Duodenal mucosa (tissue), 2 donors: ENCODE measurements around the gene ACAT2.
"Not testable (repeated sequence)": the region's sequence is repeated elsewhere in the genome, so short reads cannot be mapped to it uniquely, and the experiment has no call there.

Experiments used
- H3K27ac ChIP-seq: one replicate; pipeline ENCODE4 v1.7.0; 2013; ENCODE audit warnings: low read depth, low read length
- H3K27me3 ChIP-seq, 2 donors: one replicate each; pipeline ENCODE4 v1.7.0; 2013; ENCODE audit warnings: low read length in 2 of 2, control low read depth in 1 of 2; ENCODE audit not compliant: insufficient read depth in 2 of 2, control insufficient read depth in 1 of 2
- H3K36me3 ChIP-seq, 2 donors: one replicate each; pipeline ENCODE4 v1.7.0; 2013; ENCODE audit warnings: low read length in 2 of 2, control low read depth in 1 of 2; ENCODE audit not compliant: insufficient read depth in 2 of 2, control insufficient read depth in 1 of 2
- H3K4me1 ChIP-seq, 2 donors: one replicate each; pipeline ENCODE4 v1.7.0; 2013; ENCODE audit warnings: low read length in 2 of 2, control low read depth in 1 of 2; ENCODE audit not compliant: insufficient read depth in 2 of 2, control insufficient read depth in 1 of 2
- H3K4me3 ChIP-seq, 2 donors: one replicate each; pipeline ENCODE4 v1.7.0; 2013; ENCODE audit warnings: low read length in 2 of 2, low read depth in 1 of 2
- H3K9ac ChIP-seq, 2 donors: one replicate each; pipeline ENCODE4 v1.7.0; 2013; ENCODE audit warnings: low read length in 2 of 2, low read depth in 1 of 2
- H3K9me3 ChIP-seq, 2 donors: one replicate each; pipeline ENCODE4 v1.7.0; 2013; ENCODE audit warnings: low read length in 2 of 2, control low read depth in 1 of 2; ENCODE audit not compliant: control insufficient read depth in 1 of 2

ACAT2 gene

DNA sequence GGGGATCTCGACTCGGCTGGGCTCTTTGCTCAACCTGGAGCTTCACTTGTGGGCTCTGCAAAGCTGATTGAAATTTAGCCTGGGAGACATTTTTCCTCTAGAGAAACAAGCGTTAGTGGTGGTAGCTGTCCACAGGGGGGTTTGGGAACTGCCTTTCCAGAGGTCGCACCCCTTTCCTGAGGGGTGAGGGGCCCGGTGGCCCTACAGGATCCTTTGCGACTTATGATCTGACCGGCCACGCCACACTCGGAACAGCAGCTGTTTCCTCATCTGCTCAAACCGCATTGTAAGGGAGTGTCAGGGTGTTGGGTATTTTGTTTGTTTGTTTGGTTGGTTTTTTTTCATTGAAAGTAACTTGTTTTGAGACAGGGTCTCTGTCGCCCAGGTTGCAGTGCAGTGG is 59.3 kb downstream of the ACAT2 start:
- no peaks in the 10 kb centered on the region for H3K4me1 ChIP-seq
- H3K4me3 ChIP-seq = no peak overlapping the region
- H3K36me3 ChIP-seq = no peaks in the 10 kb centered on the region
- no peak overlapping the region for H3K27ac ChIP-seq
- no peaks in the 10 kb centered on the region for H3K27me3 ChIP-seq
- no peaks in the 10 kb centered on the region for H3K9me3 ChIP-seq
- no peak overlapping the region for H3K9ac ChIP-seq

DNA sequence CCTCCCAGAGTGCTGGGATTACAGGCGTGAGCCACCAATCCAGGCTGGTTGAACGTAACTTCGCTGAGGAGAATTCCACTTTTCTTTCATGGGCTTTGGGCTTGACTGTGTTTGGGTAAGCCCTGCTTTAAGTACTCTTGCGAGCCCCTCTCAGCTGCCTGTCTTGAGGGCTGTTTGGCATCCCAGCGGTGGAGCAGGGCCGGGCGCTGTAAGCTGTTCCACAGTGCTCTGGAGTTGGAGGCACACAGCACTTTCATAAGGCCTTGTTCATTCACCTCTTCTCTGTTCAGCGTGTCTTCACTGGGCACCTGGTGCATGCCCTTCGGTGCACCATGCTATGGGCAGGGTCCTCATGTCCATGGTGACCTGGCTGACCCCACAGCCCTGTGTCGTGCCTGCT is 59.9 kb downstream of the ACAT2 start:
- H3K27ac ChIP-seq = no peak overlapping the region
- H3K27me3 ChIP-seq = no peaks in the 10 kb centered on the region
- no peak overlapping the region for H3K9ac ChIP-seq
- no peaks in the 10 kb centered on the region for H3K9me3 ChIP-seq
- no peaks in the 10 kb centered on the region for H3K36me3 ChIP-seq
- H3K4me3 ChIP-seq = no peak overlapping the region
- no peaks in the 10 kb centered on the region for H3K4me1 ChIP-seq

GRCh38 chr6:159823953-159824352 is 62.1 kb downstream of the ACAT2 start:
- H3K9me3 ChIP-seq = no peaks in the 10 kb centered on the region
- no peak overlapping the region for H3K4me3 ChIP-seq
- no peak overlapping the region for H3K9ac ChIP-seq
- no peaks in the 10 kb centered on the region for H3K36me3 ChIP-seq
- no peaks in the 10 kb centered on the region for H3K4me1 ChIP-seq
- H3K27me3 ChIP-seq = no peaks in the 10 kb centered on the region
- H3K27ac ChIP-seq = no peak overlapping the region

GRCh38 chr6:159824690-159825089 is 62.8 kb downstream of the ACAT2 start:
- H3K4me3 ChIP-seq, H3K4me1 ChIP-seq, H3K36me3 ChIP-seq, H3K27me3 ChIP-seq, H3K9me3 ChIP-seq, H3K9ac ChIP-seq, H3K27ac ChIP-seq: not testable (repeated sequence)

GRCh38 chr6:159826004-159826403 is 64.2 kb downstream of the ACAT2 start:
- no peaks in the 10 kb centered on the region for H3K36me3 ChIP-seq
- H3K9me3 ChIP-seq = no peaks in the 10 kb centered on the region
- no peak overlapping the region for H3K4me3 ChIP-seq
- H3K27ac ChIP-seq = no peak overlapping the region
- no peak overlapping the region for H3K9ac ChIP-seq
- no peaks in the 10 kb centered on the region for H3K4me1 ChIP-seq
- H3K27me3 ChIP-seq = no peaks in the 10 kb centered on the region

- Histone ChIP-seq H3K4me3 (no peak overlapping the region), H3K27me3 (no peaks in the 10 kb centered on the region), H3K4me1 (no peaks in the 10 kb centered on the region), H3K36me3 (no peaks in the 10 kb centered on the region), H3K9me3 (no peaks in the 10 kb centered on the region), H3K27ac (no peak overlapping the region), H3K9ac (no peak overlapping the region)
Observed at GRCh38 chr6:159826968-159827647, 65.3 kb downstream of the ACAT2 start.

DNA sequence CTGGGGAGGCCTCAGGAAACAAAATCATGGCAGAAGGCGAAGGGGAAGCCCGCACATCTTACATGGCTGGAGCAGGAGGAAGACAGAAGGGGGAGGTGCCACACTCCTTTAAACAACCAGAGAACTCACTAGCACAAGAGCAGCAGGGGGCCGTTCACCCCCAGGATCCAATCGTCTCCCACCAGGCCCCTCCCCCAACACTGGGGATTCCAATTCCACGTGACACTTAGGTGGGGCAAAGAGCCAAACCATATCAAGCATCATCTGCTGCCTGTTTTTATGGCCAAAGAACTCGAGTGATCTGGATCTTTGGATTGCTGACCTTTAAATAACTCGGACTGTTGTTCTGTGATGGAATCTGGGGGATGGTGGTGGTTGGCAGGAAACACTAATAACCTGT is 66.2 kb downstream of the ACAT2 start:
- no peaks in the 10 kb centered on the region for H3K9me3 ChIP-seq
- no peaks in the 10 kb centered on the region for H3K27me3 ChIP-seq
- no peak overlapping the region for H3K27ac ChIP-seq
- no peak overlapping the region for H3K4me3 ChIP-seq
- H3K9ac ChIP-seq = no peak overlapping the region
- H3K4me1 ChIP-seq = no peaks in the 10 kb centered on the region
- no peaks in the 10 kb centered on the region for H3K36me3 ChIP-seq
